Activated CD4-positive, alpha-beta T cell treated with anti-CD3 and anti-CD28 coated beads, Interleukin-2, amount 50 U/mL, for 48 hours (primary cell): ENCODE measurements around the gene PKD1.

Source experiments
- DNase-seq, 2 experiments: peaks; one replicate each; pipeline ENCODE4 v3.0.0-alpha.2; 2020

Gene PKD1

GRCh38 chr16:2135770-2136490, at the start of gene PKD1:
Gene PKD1 (minus strand): TSS chr16:2135898. CDS start chr16:2135689, 209 bp downstream.
- DNase-seq, result peak; percentile 99

GRCh38 chr16:2184962-2185361, 49.3 kb upstream of the PKD1 start:
- DNase-seq, result no peak

GRCh38 chr16:2184346-2184745, 48.6 kb upstream of the PKD1 start:
- no peak for DNase-seq

GRCh38 chr16:2183671-2184070, 48.0 kb upstream of the PKD1 start:
- no peak for DNase-seq

- DNase-seq, result no peak
These were observed 46.3 kb upstream of the PKD1 start for GRCh38 chr16:2181952-2182351.

GRCh38 chr16:2180962-2181923, 45.5 kb upstream of the PKD1 start:
- no peak for DNase-seq

- no peak for DNase-seq
These were observed 44.8 kb upstream of the PKD1 start for GRCh38 chr16:2180461-2180860.

- no peak for DNase-seq
These were observed 43.9 kb upstream of the PKD1 start for GRCh38 chr16:2179576-2179975.

- no peak for DNase-seq
These were observed 43.4 kb upstream of the PKD1 start for GRCh38 chr16:2179107-2179501.

- peak; percentile 15 to 30 for DNase-seq
These were observed 42.8 kb upstream of the PKD1 start for GRCh38 chr16:2178321-2179106.

GRCh38 chr16:2177561-2177960, 41.9 kb upstream of the PKD1 start:
- no peak for DNase-seq

- DNase-seq, result no peak
These were observed 41.4 kb upstream of the PKD1 start for GRCh38 chr16:2177101-2177500.

- DNase-seq, result no peak
These were observed 40.3 kb upstream of the PKD1 start for GRCh38 chr16:2176047-2176446.

- DNase-seq, result no peak
These were observed 39.8 kb upstream of the PKD1 start for GRCh38 chr16:2175454-2175853.

- no peak for DNase-seq
These were observed 38.9 kb upstream of the PKD1 start for GRCh38 chr16:2174396-2175131.

GRCh38 chr16:2173916-2174315, 38.2 kb upstream of the PKD1 start:
- DNase-seq, result no peak

- no peak for DNase-seq
These were observed 37.7 kb upstream of the PKD1 start for GRCh38 chr16:2173366-2173765.

GRCh38 chr16:2172688-2173335, 37.1 kb upstream of the PKD1 start:
- no peak for DNase-seq

GRCh38 chr16:2171601-2172178, 36.0 kb upstream of the PKD1 start:
- DNase-seq, result no peak

GRCh38 chr16:2170587-2171435, 35.1 kb upstream of the PKD1 start:
- no peak for DNase-seq

GRCh38 chr16:2170080-2170479, 34.4 kb upstream of the PKD1 start:
- DNase-seq, result no peak
